Peyer's patch (tissue), 4 donors: ENCODE data around the gene DNM3. TPM values are rescaled to one million over a fixed set of nuclear protein-coding genes. Genes with fewer than 3 reads are reported as not detected.

Source experiments
- DNase-seq, 3 donors: peaks; one replicate each; pipeline ENCODE4 v3.0.0-alpha.2; 2017 to 2019
- H3K27ac ChIP-seq, 4 donors: fragments of 200-600 bp; sonication (generic); one replicate each; pipeline ENCODE4 v1.5.1; 2016 to 2019
- H3K27me3 ChIP-seq, 2 donors: fragments of 200-600 bp; sonication (generic); one replicate each; pipeline ENCODE4 v1.5.1; 2019
- H3K36me3 ChIP-seq, 3 donors: fragments of 200-600 bp; sonication (generic); one replicate each; pipeline ENCODE4 v1.5.1; 2016 to 2019
- H3K4me1 ChIP-seq, 4 donors: fragments of 200-600 bp; sonication (generic); one replicate each; pipeline ENCODE4 v1.5.1; 2016 to 2019
- H3K4me3 ChIP-seq, 4 donors: fragments of 200-600 bp; sonication (generic); 1 replicate in 3 of 4; 2 replicates in 1 of 4; pipeline ENCODE4 v1.5.1; 2016 to 2019; ENCODE audit warnings: mild to moderate bottlenecking in 1 of 4
- H3K9me3 ChIP-seq, 4 donors: fragments of 200-600 bp; sonication (generic); one replicate each; pipeline ENCODE4 v1.5.1; 2016 to 2019; ENCODE audit warnings: mild to moderate bottlenecking in 1 of 4
- POLR2A ChIP-seq, 2 donors: fragments of 450-650 bp; IDR thresholded peaks; one replicate each; pipeline ENCODE4 v1.5.1; 2017; ENCODE audit warnings: antibody characterized with exemption in 2 of 2, mild to moderate bottlenecking in 2 of 2, moderate library complexity in 2 of 2
- total RNA-seq, 4 donors: library from RNA; depleted of rRNA; stranded (reverse); fragments of >200 nt; gene quantifications; one replicate each; pipeline ENCODE4 v1.1.0, GENCODE V29; 2016
- TF ChIP-seq, protein P1 (sequence below), 6 experiments: fragments of 450-650 bp in 4 of 6; fragments of 200-600 bp in 2 of 6; sonication (generic) in 1 of 6; IDR thresholded peaks; one replicate each; pipeline ENCODE4 v1.5.1; 2017 to 2019; ENCODE audit warnings: antibody characterized with exemption in 6 of 6, mild to moderate bottlenecking in 3 of 6, moderate library complexity in 1 of 6

The DNM3 gene
- total RNA-seq, 4 donors from 2014 or later, result 1.4 to 11.6 (median 2.0) TPM

DNA sequence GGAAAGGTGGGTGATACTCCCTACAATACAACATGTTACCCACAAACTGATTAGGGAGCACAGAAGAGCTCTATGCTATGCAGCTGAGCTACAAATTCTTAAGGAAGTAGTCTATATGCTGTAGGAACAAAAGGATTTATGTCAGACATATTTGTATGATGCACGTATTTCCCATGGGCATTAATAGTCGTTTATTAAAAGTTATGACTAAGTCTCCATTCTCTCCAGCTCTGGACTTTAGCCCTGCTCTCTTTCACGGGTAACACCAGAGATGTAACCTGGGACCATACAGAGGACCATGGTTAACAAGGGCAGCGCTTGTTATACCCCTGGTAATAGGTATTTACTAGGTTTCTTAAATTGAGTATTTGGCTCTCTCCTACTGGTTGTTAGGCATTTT is 411.0 kb downstream of the DNM3 start:
- Histone ChIP-seq H3K4me3 (no peak overlapping the region), H3K36me3 (no peaks in the 10 kb centered on the region), H3K9me3 (no peaks in the 10 kb centered on the region), H3K27ac (no peak overlapping the region), H3K4me1 (no peaks in the 10 kb centered on the region), H3K27me3 (no peaks in the 10 kb centered on the region)
- DNase-seq, result no peak
- no peak for TF ChIP-seq POLR2A (IDR thresholded peaks at IDR 0.05)
- TF ChIP-seq, protein P1, sequence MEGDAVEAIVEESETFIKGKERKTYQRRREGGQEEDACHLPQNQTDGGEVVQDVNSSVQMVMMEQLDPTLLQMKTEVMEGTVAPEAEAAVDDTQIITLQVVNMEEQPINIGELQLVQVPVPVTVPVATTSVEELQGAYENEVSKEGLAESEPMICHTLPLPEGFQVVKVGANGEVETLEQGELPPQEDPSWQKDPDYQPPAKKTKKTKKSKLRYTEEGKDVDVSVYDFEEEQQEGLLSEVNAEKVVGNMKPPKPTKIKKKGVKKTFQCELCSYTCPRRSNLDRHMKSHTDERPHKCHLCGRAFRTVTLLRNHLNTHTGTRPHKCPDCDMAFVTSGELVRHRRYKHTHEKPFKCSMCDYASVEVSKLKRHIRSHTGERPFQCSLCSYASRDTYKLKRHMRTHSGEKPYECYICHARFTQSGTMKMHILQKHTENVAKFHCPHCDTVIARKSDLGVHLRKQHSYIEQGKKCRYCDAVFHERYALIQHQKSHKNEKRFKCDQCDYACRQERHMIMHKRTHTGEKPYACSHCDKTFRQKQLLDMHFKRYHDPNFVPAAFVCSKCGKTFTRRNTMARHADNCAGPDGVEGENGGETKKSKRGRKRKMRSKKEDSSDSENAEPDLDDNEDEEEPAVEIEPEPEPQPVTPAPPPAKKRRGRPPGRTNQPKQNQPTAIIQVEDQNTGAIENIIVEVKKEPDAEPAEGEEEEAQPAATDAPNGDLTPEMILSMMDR (IDR thresholded peaks at IDR 0.05), result no peak

DNA sequence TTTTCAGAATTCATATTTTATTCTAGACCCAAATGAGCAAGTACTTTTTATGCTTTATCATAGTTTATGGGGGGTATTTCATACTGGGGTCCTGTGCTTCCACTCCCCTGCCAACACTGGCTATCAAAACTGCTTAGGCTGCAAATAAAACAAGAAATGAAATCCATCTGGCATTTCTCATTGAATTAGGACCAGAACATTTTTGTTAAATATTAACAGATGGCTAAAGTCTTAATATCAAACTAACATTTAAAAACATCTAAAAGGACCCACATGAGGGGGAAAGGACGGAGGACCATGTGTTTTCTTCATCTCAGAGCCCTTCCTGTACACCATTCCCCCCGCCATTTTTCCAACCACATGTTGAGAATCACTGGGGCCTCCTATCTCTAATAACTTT is 411.7 kb downstream of the DNM3 start:
- Histone ChIP-seq H3K27ac (no peak overlapping the region), H3K9me3 (no peaks in the 10 kb centered on the region), H3K27me3 (no peaks in the 10 kb centered on the region), H3K4me1 (no peaks in the 10 kb centered on the region), H3K36me3 (no peaks in the 10 kb centered on the region), H3K4me3 (no peak overlapping the region)
- DNase-seq, result no peak
- TF ChIP-seq, protein P1 (IDR thresholded peaks at IDR 0.05), result no peak
- TF ChIP-seq POLR2A (IDR thresholded peaks at IDR 0.05), result no peak

DNA sequence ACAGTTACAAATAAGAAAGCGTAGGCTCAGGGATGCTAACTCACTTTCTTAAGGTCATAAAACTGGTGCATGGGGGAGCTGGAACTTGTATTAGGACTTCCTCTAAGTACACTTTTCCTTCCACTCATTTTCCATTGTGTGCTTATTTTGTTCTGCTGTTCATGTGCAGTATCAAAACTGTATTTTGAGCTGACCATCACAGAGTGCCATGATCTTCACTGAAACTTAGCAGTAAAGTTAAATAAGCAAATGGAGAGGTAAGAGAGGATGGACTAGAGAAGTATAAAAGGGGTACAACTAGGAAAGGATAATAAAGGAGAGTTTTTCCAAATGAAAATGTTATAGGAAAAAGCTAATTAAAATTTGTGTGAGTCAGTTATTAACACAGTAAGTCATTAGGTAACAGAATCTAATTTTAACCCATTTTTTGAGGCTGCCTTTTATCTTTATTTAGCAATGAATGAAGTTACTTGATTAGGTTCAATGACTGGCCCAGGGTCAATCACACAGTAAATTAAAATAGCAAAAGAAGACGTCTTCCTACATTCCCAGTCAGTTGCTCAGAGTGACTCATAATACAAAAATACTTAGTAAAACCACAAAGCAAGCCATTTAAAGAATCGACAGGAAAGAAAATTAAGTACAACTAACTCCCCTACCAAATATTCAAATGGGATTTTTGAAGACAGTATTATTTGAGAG is 413.4 kb downstream of the DNM3 start:
- Histone ChIP-seq H3K27me3 (no peaks in the 10 kb centered on the region), H3K4me3 (no peak overlapping the region), H3K4me1 (no peaks in the 10 kb centered on the region), H3K36me3 (no peaks in the 10 kb centered on the region), H3K27ac (no peak overlapping the region), H3K9me3 (no peaks in the 10 kb centered on the region)
- TF ChIP-seq, protein P1 (IDR thresholded peaks at IDR 0.05), result no peak
- no peak for TF ChIP-seq POLR2A (IDR thresholded peaks at IDR 0.05)
- DNase-seq, result no peak

DNA sequence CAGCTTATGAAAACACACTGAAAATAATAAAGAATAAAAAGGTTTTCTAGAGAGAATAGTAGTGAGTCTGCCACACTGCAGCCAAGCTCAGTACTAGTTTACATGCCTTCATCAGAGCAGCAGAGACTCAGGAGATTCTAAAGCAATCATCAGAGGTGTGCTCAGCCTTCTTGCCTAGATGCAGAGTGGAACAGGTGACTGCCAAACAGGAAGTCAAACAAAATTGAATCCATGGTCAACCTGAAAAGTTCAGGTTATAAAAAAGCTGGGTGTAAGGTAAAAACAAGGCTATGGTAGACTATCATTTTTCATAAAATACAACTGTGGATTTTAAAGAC is 413.9 kb downstream of the DNM3 start:
- DNase-seq, result no peak
- H3K27ac ChIP-seq, result no peak overlapping the region
- no peak for TF ChIP-seq POLR2A (IDR thresholded peaks at IDR 0.05)
- TF ChIP-seq, protein P1 (IDR thresholded peaks at IDR 0.05), result no peak
- no peaks in the 10 kb centered on the region for H3K4me1 ChIP-seq
- H3K9me3 ChIP-seq, result no peaks in the 10 kb centered on the region
- H3K36me3 ChIP-seq, result no peaks in the 10 kb centered on the region
- no peak overlapping the region for H3K4me3 ChIP-seq
- H3K27me3 ChIP-seq, result no peaks in the 10 kb centered on the region

DNA sequence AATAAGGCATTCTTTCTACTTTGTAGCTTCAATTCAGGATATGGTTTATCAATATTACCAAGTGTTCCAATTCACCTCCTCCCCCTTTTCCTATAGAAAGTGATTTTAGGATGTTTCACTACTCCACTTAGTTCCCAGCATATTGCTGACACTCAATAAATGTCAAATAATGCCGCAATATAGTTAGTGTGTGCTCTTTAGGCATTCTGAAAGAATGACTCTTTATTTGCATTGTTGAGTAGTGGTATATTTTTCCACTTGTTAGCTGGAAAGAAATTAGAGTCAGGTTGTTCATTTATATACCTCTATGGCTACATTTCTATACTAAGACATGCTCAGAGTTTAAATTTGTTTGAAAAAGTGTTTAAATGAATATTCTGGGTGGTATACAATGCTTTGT is 424.6 kb downstream of the DNM3 start:
- H3K27me3 ChIP-seq, result no peaks in the 10 kb centered on the region
- no peak for DNase-seq
- no peaks in the 10 kb centered on the region for H3K4me1 ChIP-seq
- H3K9me3 ChIP-seq, result no peaks in the 10 kb centered on the region
- no peaks in the 10 kb centered on the region for H3K36me3 ChIP-seq
- H3K4me3 ChIP-seq, result no peak overlapping the region
- TF ChIP-seq, protein P1 (IDR thresholded peaks at IDR 0.05), result no peak
- no peak for TF ChIP-seq POLR2A (IDR thresholded peaks at IDR 0.05)
- no peak overlapping the region for H3K27ac ChIP-seq
